Measurements from ENCODE around the gene TBRG1.
"Not testable (repeated sequence)": the region's sequence is repeated elsewhere in the genome, so short reads cannot be mapped to it uniquely, and the experiment has no call there.

Gene TBRG1

DNA sequence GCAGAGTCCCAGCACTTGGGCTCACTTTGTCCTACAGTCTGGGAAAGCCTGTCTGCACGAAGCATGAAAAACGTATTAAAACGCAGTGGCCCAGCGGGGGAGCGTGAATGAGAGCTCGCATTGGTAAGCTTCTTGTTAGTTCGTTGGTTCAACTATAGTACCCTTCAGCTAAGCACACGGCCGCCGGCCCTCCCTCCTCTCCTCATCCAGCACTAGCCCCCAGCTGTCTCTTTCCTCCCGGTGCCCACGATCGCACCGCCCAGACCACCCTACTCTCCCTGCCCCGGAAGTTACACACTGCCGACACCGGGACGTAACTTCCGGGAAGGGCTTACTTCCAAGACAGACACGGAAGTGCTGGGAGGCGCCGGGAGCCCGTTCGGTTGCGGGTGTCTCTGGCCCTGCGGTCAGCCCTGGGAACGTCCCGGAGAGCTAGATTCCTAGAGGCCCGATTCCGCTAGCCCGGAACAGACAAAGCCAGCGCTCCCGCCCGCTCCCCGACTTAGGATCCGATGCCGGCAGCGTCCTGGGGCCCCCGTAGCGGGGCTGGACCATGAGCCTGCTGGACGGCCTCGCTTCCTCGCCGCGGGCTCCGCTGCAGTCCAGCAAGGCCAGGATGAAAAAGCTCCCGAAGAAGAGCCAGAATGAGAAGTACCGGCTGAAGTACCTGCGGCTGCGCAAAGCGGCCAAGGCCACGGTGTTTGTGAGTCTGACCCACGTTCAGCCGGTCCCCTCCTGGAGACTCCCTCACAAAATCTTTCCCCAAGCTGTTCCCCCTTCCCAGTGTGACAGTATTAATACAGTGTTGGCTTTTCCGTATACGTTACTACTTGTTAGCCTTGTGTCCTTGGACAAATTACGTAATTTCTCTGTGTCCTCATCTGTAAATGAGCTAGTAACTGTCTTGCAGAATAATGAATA is at the start of gene TBRG1:
Gene TBRG1, plus strand, starts transcription at position 334 of the 921 bp plus-strand sequence. Its CDS starts 220 bp downstream, at position 554.
- DNase-seq (ENCODE audit: low read depth in 2 of 2) = peak; percentile 62 to 67

GRCh38 chr11:124577716-124578427 is 44.8 kb upstream of the TBRG1 start:
- no peak for DNase-seq (ENCODE audit: low read depth in 2 of 2)

DNA sequence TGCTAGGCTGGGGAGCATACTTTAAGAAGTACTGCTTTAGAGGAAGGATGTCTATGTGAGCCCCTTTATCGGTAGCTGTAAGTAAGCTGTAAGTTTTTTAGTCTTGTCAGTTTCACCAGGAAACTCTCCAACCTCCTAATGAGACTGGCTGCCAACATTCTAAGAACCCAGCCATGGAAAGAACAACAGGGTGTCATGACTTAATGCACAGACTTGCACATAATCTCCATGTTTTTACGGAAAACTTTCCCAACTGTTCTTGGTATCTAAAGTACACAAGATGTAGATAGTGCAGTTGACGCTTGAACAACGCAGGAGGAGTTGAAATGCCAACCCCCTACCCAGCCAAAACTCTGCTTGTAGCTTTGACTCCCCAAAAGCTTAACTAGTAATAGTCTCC is 43.9 kb upstream of the TBRG1 start:
- no peak for DNase-seq (ENCODE audit: low read depth in 2 of 2)

DNA sequence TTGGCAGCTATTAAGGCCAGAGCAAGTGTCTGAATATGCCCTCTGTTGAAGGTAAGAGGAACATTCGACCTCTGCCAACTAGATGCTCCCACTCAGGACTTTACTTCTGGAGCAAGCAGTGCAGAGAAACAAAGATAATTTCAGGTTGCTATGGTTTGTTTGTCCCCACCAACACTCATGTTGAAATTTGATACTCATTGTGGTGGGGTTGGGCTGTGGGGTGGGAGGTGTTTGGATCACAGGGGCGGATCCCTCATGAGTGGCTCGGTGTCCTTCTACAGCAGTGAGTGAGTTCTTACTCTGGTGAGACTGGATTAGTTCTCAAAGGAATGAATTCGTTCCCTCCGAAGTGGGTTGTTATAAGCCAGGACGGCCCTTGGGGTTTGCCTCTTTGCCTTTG is 40.8 kb upstream of the TBRG1 start:
- no peak for DNase-seq (ENCODE audit: low read depth in 2 of 2)

- no peak for DNase-seq (ENCODE audit: low read depth in 2 of 2)
These were observed 40.1 kb upstream of the TBRG1 start for GRCh38 chr11:124582565-124582964.

DNA sequence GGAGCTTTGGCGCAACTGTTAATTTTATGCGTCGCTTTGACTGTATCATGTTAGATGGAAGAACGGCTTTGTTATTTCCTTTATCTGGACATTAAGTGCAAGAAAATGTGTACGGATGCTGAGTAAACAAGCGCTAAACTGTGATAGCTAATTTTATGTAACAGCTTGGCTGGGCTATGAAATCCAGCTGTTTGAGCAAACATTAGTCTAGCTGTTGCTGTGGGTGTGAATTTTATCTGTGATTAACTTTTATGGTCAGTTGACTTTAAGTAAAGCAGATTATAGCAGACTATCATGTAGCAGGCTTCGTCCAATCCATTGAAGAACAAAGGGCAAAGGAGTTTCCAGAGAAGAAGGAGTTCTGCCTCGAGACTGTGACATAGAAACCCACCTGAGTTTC is 38.9 kb upstream of the TBRG1 start:
- no peak for DNase-seq (ENCODE audit: low read depth in 2 of 2)

DNA sequence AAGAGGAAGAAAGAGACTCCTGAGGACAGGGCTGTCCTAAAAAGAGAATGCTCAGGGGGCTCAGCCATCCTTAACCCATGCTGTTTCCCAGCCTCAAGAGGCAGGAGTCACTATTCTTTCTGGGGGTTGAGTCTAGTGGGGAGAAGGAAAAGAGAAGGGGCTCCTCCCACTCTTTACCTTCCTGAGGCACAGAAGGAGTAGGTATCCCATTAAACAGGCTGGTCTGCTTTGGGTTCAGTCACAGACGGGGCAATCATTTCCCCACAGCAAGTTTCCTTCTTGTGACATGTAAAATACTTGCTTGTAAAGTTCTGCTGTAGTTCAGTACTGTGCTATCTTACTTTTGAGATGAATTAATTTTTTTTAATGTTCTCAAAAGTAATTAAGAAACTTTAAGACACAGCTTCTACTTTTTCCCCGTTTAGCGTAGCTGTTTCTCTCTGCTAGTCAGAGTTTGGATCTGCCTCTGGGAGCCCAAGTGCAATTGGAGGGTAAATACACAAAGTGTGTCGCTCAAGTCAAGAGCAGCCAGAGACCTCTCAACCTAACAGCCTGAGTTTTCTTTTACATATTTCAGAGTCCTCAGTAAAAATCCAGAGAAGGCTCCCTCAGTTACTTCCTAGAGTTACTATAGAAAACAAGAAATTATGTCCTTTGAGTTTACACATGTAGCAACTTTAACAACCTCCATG is 37.8 kb upstream of the TBRG1 start:
- no peak for DNase-seq (ENCODE audit: low read depth in 2 of 2)

DNA sequence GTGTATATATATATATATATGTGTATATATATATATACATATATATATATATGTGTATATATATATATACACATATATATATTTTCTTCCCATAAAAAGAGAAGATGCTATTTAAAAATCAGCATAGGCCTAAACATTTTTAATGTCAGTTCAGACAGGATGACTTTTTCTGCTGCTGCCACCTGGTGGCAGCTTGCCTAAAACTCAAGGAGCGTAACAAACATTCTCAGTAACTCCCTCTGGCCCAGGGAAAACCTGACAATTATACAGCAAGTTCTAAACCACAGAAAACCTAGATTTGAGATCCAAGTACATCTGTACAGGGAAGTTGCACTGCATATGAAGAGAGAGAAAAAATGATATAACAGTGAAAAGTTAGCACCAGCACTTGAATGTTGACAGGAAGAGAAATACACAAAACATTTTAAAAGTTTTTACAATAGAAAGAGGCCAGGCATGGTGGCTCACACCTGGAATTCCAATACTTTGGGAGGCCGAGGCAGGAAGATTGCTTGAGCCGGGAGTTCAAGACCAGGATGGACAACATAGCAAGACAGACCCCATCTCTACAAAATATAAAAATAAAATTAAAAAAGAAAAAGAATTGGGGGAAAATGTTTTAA is 36.3 kb upstream of the TBRG1 start:
- peak in 1 of 2 donors; percentile 2 for DNase-seq (ENCODE audit: low read depth in 2 of 2)

DNA sequence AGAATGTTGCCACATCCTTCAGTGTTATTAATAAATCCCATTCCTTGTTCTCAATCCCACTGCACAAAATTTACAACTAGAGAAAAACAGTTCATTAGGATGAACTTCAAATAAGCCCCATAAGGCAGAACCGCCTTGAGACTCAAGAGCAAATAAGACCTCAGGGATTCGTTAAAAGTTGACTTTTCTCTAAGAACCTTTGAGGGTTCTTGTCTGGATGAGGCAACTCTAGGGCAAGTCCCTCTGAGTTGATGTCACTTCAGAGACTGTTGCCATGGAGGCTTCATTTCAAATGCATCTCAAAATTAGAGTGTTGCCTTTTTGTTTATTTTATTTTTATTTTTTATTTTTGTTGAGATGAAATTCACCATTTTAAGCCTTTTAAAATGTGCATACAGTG is 31.2 kb upstream of the TBRG1 start:
- no peak for DNase-seq (ENCODE audit: low read depth in 2 of 2)

DNA sequence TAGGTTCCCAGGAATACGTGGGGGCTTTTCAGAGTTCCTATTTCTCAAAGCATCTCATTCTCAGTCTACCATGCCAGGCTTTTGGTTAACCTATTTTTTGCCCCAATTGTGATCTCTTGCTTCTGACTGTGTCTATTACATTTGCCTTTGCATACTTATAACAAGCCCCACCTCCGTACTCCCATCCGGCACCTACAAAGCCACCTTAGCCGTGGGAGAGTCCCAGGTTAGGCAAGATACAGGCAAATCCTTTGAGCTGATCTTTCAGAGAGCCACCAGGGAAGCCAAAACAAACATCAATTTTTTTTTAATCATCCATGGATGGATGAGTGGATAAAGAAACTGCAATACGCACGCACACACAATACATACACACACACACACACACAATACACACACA is 30.0 kb upstream of the TBRG1 start:
- no peak for DNase-seq (ENCODE audit: low read depth in 2 of 2)

DNA sequence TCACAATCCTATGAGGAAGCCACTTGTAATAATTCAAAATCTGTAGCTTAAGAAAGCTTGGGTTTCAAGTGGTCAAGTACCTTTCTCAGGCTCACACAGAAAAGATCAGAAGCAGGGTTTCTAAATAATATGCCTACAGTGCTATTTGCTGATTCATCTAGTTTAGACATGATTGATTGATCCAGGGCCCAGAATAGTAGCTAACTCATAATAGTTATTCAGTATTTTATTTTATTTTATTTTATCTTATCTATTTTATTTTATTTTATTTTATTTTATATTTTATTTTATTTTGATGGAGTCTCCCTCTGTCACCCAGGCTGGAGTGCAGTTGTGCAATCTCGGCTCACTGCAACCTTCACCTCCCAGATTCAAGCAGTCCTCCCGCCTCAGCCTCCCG is 27.4 kb upstream of the TBRG1 start:
- no peak for DNase-seq (ENCODE audit: low read depth in 2 of 2)

DNA sequence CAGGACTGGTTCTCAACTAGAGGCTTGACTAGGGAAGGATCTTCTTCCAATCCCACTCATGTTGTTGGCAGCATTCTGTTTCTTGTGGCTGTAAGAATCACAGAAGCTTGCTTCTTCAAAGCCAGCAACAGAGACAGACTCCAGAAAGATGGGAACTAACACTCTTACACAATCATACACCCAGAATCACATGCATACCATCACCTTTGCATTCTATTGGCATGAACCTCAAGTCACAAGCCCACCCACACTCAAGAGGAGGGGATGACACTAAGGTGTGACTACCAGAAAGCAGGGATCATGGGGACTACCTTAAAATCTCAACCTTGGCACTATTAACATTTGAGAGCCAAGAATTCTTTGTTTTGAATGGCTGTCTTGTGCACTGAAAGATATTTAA is 25.0 kb upstream of the TBRG1 start:
- DNase-seq (ENCODE audit: low read depth in 2 of 2) = no peak

- no peak for DNase-seq (ENCODE audit: low read depth in 2 of 2)
These were observed 21.9 kb upstream of the TBRG1 start for GRCh38 chr11:124600621-124601320.

DNA sequence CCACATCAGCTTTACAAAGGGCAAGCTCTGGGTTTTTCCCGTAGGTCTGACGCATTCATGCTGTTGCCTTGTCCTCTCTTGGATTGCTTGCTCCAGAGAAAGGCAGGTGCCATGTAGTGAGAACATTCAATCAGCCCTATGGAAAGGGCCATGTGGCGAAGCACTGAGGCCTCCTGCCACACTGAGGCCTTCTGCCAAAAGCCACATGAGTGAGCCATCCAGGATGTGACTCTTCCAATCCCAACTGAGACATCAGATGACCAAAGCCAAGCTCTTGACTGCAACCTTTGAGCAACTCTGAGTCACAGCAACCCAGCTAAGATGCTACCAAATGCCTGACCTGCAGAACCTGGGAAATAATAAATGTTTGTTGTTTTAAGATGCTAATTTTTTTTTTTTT is 20.5 kb upstream of the TBRG1 start:
- DNase-seq (ENCODE audit: low read depth in 2 of 2) = no peak

GRCh38 chr11:124602723-124603122 is 19.9 kb upstream of the TBRG1 start:
- not testable (repeated sequence) for DNase-seq (ENCODE audit: low read depth in 2 of 2)

DNA sequence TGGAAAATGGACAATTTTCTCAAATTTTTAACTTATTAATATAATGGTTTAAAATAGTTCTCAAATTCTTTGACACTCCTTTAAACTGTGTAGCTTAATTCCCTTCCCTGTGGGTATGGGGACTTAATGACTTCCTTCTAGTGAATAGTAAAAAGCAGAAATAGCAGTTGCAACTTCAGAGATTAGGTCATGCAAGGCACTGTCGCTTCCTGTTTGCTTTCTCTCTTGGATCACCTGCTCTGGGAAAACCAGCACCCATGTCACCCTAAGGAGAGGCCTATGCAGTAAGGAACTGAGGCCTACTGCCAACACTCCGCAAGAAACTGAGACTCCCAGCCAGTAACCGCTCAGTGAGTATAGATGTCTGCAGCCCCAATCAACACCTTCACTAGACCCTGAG is 16.9 kb upstream of the TBRG1 start:
- no peak for DNase-seq (ENCODE audit: low read depth in 2 of 2)

- no peak for DNase-seq (ENCODE audit: low read depth in 2 of 2)
These were observed 14.5 kb upstream of the TBRG1 start for GRCh38 chr11:124608147-124608546.

DNA sequence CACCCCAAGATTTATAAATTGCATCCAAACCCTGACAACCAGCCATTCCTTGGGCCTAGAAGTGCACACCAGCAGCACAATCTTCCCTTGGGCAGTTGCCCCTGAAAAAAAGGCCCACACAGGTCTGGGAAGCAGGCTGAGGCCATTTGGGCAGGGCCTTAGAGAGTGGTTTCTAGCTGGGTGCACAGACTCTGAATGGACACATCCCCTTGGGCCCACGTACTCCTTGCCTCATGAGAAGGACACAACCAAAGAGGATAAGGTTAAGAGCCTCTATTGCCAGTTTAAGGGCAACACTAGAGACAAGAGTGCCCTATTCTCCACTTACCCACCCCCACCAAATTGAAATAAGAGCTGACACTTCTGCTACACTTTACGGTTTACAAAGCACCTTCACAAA is 12.4 kb upstream of the TBRG1 start:
- DNase-seq (ENCODE audit: low read depth in 2 of 2) = no peak

- DNase-seq (ENCODE audit: low read depth in 2 of 2) = no peak
These were observed 11.6 kb upstream of the TBRG1 start, which contains the start of gene PANX3 for GRCh38 chr11:124611064-124611463. TSS of gene PANX3 (plus strand) at chr11:124611428. CDS start at chr11:124611557, 129 bp downstream.

- no peak for DNase-seq (ENCODE audit: low read depth in 2 of 2)
These were observed 10.6 kb upstream of the TBRG1 start for GRCh38 chr11:124612045-124612444.

DNA sequence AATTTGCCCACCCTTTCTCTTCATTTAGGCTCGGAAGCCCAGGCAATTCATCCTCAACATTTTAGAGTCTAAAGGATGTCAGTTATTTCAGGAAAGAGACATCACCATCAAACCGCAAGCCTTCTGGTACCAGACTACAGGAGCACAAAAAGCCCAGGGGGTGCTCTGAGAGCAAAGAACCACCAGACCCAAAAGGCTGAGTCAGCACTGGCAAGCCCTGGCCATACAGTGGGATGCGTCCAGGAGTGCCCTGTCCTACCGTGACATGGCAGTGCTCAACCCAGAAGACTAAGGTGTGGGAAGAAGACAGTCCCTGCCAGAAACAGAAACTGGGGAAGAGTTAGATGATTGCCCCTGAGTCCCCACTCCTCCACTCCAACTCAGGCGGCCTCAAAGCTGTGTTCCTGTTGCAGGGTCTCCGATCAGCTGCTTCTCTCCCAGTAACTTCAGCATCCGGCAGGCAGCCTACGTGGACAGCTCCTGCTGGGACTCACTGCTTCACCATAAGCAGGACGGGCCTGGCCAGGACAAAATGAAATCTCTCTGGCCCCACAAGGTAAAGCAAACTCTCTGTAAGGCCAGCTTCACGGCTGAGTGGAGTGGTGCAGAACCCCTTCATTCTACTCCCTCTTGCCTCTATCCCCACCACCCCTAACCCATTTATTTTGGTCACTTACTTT is 10.0 kb upstream of the TBRG1 start:
- DNase-seq (ENCODE audit: low read depth in 2 of 2) = no peak

Data from stimulated activated CD8-positive, alpha-beta memory T cell treated with anti-CD3 and anti-CD28 coated beads, Interleukin-2, amount 100 ng/mL, for 1 hour (primary cell).